DND-41 (cell line): Measurements from ENCODE around the gene KLRF2.

Experiments
- ATAC-seq: fragments of 200-7000 bp; cut with Tn5 transposase; 3 replicates; pipeline ENCODE4 v1.9.1; 2021; ENCODE audit warnings: low read depth; ENCODE audit not compliant: insufficient read depth
- DNase-seq: peaks from one replicate; pipeline ENCODE4 v3.0.0-alpha.2; 2020
- H2AFZ ChIP-seq: 2 replicates; pipeline ENCODE4 v1.6.0; 2012; ENCODE audit warnings: low read depth, low read length
- H3K27ac ChIP-seq: 2 replicates; pipeline ENCODE4 v1.5.1; 2012; ENCODE audit warnings: low read length, inconsistent platforms
- H3K27me3 ChIP-seq: fragments of 200-600 bp; sonication (generic); 2 replicates; pipeline ENCODE4 v1.6.0; 2012; ENCODE audit warnings: low read length, mild to moderate bottlenecking, inconsistent platforms; ENCODE audit not compliant: insufficient read depth, poor library complexity
- H3K36me3 ChIP-seq: 2 replicates; pipeline ENCODE4 v1.5.1; 2012; ENCODE audit warnings: low read length, inconsistent platforms; ENCODE audit not compliant: insufficient read depth
- H3K4me1 ChIP-seq: 2 replicates; pipeline ENCODE4 v1.5.1; 2012; ENCODE audit warnings: mild to moderate bottlenecking, low read length; ENCODE audit not compliant: insufficient read depth
- H3K4me2 ChIP-seq: 2 replicates; pipeline ENCODE4 v1.6.0; 2012; ENCODE audit warnings: mild to moderate bottlenecking, moderate library complexity, low read length, inconsistent platforms; ENCODE audit not compliant: insufficient read depth
- H3K4me3 ChIP-seq, 2 experiments: fragments of 200-600 bp in 1 of 2; shearing (Covaris generic) in 1 of 2; 2 replicates each; pipeline ENCODE4 v1.5.1; 2012 to 2016; ENCODE audit warnings: inconsistent platforms in 2 of 2, low read length in 2 of 2, mild to moderate bottlenecking in 2 of 2, low read depth in 1 of 2, moderate library complexity in 1 of 2
- H3K79me2 ChIP-seq: 2 replicates; pipeline ENCODE4 v1.6.0; 2012; ENCODE audit warnings: low read length, inconsistent platforms; ENCODE audit not compliant: insufficient read depth
- H3K9ac ChIP-seq: 2 replicates; pipeline ENCODE4 v1.6.0; 2012; ENCODE audit warnings: low read depth, mild to moderate bottlenecking, inconsistent platforms, low read length, moderate library complexity
- H3K9me3 ChIP-seq: 2 replicates; pipeline ENCODE4 v1.5.1; 2012; ENCODE audit warnings: low read length, moderate library complexity, mild to moderate bottlenecking, inconsistent platforms; ENCODE audit not compliant: insufficient read depth, severe bottlenecking
- H4K20me1 ChIP-seq: 2 replicates; pipeline ENCODE4 v1.6.0; 2012; ENCODE audit warnings: low read length; ENCODE audit not compliant: insufficient read depth
- EZH2 ChIP-seq: IDR thresholded peaks from 3 replicates; pipeline ENCODE4 v1.6.1; 2012; ENCODE audit warnings: borderline replicate concordance, low read depth, mild to moderate bottlenecking, moderate library complexity, low read length, inconsistent platforms; ENCODE audit not compliant: severe bottlenecking
- TF ChIP-seq, protein P1 (sequence below): IDR thresholded peaks from 2 replicates; pipeline ENCODE4 v1.5.1; 2012; ENCODE audit warnings: borderline replicate concordance, low read length, moderate library complexity, mild to moderate bottlenecking; ENCODE audit not compliant: poor library complexity, severe bottlenecking; ENCODE audit errors: extremely low read depth

KLRF2 gene

DNA sequence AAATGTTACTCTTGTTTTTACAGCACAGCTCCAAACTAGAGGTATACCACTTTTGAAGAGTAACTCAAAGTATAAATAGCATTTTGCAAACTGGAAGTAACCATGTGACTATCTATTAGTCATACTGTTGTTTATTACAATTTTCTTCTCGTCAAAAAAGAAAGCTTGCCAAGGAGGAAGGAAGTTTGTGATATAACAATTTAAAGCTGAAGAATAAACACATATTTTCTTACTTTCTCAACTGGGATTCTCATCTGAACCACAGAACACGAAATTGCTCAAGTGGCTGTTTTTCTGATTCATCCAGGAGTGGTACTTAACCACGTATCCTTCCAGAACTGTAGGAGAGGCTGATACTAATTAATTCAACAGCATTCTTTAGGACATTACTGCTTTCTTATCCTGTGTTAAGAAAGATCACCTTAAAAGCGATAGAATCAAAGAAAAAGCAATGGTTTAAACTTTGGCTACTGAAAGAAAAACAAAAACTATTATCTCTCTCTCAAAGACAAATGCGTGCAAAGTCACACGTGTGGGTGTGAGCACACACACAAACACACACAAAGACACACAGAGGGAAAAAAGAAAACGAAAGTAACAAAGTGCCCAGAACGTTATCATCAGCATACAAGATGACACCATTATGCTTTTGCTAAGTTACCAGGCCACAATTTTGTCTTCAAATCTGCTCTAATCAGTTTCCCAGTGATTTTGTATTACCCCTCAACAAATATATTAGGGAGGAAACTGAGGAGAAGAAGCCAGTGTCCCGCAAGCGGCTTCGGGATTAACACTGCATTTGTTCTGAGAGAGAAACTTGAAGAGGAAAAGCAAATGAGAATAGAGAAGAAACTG is 11.8 kb upstream of the KLRF2 start, which contains the start of gene CLEC2B:
CLEC2B (minus strand) TSS at position 48 of the 855 bp plus-strand sequence.
- Histone ChIP-seq H4K20me1 (no peaks in the 10 kb centered on the region), H3K9ac (peak within 1 kb of the TSS; percentile 67), H2AFZ (peak within 1 kb of the TSS; percentile 78), H3K79me2 (peaks cover 51% of the 10 kb centered on the region), H3K4me3 (peak within 1 kb of the TSS; percentile 47 to 57), H3K9me3 (no peaks in the 10 kb centered on the region), H3K36me3 (no peaks in the 10 kb centered on the region), H3K4me1 (peaks cover 27% of the 10 kb centered on the region), H3K27ac (peak within 1 kb of the TSS; percentile 98), H3K4me2 (peak within 1 kb of the TSS; percentile 69), H3K27me3 (no peaks in the 10 kb centered on the region)
- TF ChIP-seq, protein P1, sequence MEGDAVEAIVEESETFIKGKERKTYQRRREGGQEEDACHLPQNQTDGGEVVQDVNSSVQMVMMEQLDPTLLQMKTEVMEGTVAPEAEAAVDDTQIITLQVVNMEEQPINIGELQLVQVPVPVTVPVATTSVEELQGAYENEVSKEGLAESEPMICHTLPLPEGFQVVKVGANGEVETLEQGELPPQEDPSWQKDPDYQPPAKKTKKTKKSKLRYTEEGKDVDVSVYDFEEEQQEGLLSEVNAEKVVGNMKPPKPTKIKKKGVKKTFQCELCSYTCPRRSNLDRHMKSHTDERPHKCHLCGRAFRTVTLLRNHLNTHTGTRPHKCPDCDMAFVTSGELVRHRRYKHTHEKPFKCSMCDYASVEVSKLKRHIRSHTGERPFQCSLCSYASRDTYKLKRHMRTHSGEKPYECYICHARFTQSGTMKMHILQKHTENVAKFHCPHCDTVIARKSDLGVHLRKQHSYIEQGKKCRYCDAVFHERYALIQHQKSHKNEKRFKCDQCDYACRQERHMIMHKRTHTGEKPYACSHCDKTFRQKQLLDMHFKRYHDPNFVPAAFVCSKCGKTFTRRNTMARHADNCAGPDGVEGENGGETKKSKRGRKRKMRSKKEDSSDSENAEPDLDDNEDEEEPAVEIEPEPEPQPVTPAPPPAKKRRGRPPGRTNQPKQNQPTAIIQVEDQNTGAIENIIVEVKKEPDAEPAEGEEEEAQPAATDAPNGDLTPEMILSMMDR: no peak
- TF ChIP-seq EZH2: no peak
- peak; percentile 66 for ATAC-seq
- peak; percentile 43 for DNase-seq

DNA sequence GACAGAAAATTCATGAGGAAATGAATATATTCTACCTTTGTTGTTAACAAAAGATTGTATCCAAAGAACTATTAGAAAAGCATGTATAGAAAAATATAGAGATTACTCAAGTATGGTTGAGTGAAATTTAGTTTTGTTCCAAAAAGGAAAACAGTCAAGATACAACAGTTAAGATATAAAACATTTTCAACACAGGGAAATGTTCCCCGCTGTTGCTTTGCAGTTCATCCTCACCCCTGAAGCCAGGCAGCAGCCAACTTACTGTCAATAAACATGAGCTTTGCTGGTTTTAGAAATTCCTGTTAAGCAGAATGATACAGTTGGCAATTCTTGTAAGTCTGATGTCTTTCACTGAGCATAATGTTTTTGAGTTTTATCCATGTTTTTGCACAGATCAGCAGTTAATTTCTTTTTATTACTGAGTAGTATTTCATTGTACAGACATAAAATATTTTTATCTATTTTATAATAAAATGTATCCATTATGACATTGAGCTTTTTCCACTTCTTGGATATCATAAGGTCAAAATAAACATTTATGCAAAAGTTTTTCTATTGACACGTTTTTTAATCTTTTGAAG is 10.9 kb upstream of the KLRF2 start:
- Histone ChIP-seq H3K79me2 (peaks cover 43% of the 10 kb centered on the region), H3K4me1 (peaks cover 21% of the 10 kb centered on the region), H2AFZ (peak overlapping the region; percentile 78), H3K4me2 (peak overlapping the region; percentile 69), H4K20me1 (no peaks in the 10 kb centered on the region), H3K9me3 (no peaks in the 10 kb centered on the region), H3K36me3 (no peaks in the 10 kb centered on the region), H3K9ac (peak overlapping the region; percentile 67), H3K27ac (peak overlapping the region; percentile 98), H3K27me3 (no peaks in the 10 kb centered on the region), H3K4me3 (peak overlapping the region; percentile 47 to 57; a peak in 3 of 4 replicates)
- TF ChIP-seq EZH2: no peak
- TF ChIP-seq, protein P1: no peak
- no peak for ATAC-seq
- peak; percentile 38 for DNase-seq

DNA sequence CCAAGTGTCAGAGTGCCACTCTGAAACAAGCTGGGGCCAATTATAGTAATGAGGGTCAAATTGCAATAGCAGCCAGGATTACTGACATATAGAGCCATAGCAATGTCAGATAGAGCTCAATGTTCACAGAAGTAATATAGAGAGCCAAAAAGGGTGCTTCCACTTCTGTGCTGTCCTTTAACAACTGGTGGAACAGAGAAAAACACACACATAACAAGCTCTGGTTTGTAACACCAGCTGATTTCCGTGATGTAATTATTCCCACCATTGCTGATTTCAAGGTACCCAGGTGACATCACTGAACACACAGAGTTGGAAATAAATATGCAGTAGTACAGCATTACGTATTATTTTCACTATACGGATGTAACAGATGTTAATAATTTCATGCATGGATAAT is 9.1 kb upstream of the KLRF2 start:
- peaks cover 25% of the 10 kb centered on the region for H3K79me2 ChIP-seq
- H3K27me3 ChIP-seq: no peaks in the 10 kb centered on the region
- H3K4me2 ChIP-seq: no peak overlapping the region
- no peaks in the 10 kb centered on the region for H3K36me3 ChIP-seq
- H4K20me1 ChIP-seq: no peaks in the 10 kb centered on the region
- no peak for ATAC-seq
- DNase-seq: no peak
- no peak overlapping the region for H2AFZ ChIP-seq
- H3K27ac ChIP-seq: no peak overlapping the region
- TF ChIP-seq, protein P1: no peak
- TF ChIP-seq EZH2: no peak
- H3K9me3 ChIP-seq: no peaks in the 10 kb centered on the region
- H3K9ac ChIP-seq: no peak overlapping the region
- H3K4me1 ChIP-seq: peaks cover 16% of the 10 kb centered on the region
- no peak overlapping the region for H3K4me3 ChIP-seq
